ENCODE measurements around the gene TRIM45. TPM values are rescaled to one million over a fixed set of nuclear protein-coding genes. Genes with fewer than 3 reads are reported as not detected.

Gene TRIM45
- total RNA-seq, 2 experiments from 2014 or later: 0.25 to 0.88 TPM

- CTCF ChIA-PET: interaction anchor here (2.0 kb wide), 1 partner anchor 16 kb away, joined by 5 read pairs; no protein-coding TSS in a partner anchor
- intact Hi-C loops (cut with DNase I, micrococcal nuclease): no loop called here
Measured at GRCh38 chr1:117112047-117112717, 9.4 kb downstream of the TRIM45 start.

DNA sequence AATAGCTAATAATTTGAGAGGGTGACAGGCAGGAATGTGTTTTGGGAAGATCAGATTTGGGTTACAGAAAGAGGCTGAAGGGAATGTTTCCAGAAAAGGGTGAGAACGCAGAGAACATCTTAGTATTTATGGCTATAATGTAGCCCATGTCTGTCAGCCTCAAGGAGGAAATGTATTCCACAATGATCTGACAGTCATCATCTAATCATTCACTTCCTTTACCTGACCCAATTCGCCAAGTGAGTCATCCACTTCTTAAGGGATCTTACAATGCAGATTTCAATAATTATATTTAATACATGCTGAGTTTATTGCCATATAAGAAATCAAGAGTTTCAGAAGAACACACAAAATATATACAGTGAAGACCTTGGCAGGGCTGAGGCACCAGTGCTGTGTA, 10.8 kb downstream of the TRIM45 start:
- intact Hi-C loops (cut with DNase I, micrococcal nuclease): no loop called here
- Histone ChIP-seq H3K27me3 (ENCODE audit: control insufficient read depth in 1 of 2, insufficient read depth in 2 of 2, low read length in 2 of 2) (no peaks in the 10 kb centered on the region), H3K36me3 (ENCODE audit: insufficient read depth, low read length) (no peaks in the 10 kb centered on the region), H3K4me1 (ENCODE audit: insufficient read depth, low read length) (no peaks in the 10 kb centered on the region), H3K9me3 (ENCODE audit: control insufficient read depth in 1 of 2, insufficient read depth in 1 of 2, low read length in 2 of 2) (no peaks in the 10 kb centered on the region), H3K4me3 (ENCODE audit: low read length) (no peak overlapping the region), H3K27ac (ENCODE audit: low read depth in 1 of 2, low read length in 2 of 2) (no peak overlapping the region)
- ATAC-seq (ENCODE audit: poor library complexity): peak; percentile 41
- Mint-ChIP-seq H3K27ac (no peak overlapping the region), H3K4me3 (no peak overlapping the region), H3K4me1 (ENCODE audit: low read depth) (peaks cover 10% of the 10 kb centered on the region), H3K27me3 (no peaks in the 10 kb centered on the region), H3K9me3 (no peaks in the 10 kb centered on the region), H3K36me3 (ENCODE audit: low read depth) (no peaks in the 10 kb centered on the region)
- CTCF ChIA-PET: no interaction called here
- POLR2A ChIA-PET: interaction anchor here (0.6 kb wide), 1 partner anchor 124 kb away, joined by 3 read pairs; no protein-coding TSS in a partner anchor
- DNase-seq: no peak
- TF ChIP-seq, protein P1, sequence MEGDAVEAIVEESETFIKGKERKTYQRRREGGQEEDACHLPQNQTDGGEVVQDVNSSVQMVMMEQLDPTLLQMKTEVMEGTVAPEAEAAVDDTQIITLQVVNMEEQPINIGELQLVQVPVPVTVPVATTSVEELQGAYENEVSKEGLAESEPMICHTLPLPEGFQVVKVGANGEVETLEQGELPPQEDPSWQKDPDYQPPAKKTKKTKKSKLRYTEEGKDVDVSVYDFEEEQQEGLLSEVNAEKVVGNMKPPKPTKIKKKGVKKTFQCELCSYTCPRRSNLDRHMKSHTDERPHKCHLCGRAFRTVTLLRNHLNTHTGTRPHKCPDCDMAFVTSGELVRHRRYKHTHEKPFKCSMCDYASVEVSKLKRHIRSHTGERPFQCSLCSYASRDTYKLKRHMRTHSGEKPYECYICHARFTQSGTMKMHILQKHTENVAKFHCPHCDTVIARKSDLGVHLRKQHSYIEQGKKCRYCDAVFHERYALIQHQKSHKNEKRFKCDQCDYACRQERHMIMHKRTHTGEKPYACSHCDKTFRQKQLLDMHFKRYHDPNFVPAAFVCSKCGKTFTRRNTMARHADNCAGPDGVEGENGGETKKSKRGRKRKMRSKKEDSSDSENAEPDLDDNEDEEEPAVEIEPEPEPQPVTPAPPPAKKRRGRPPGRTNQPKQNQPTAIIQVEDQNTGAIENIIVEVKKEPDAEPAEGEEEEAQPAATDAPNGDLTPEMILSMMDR (IDR thresholded peaks at IDR 0.05): no peak

More at GRCh38 chr1:117112047-117112717, 9.4 kb downstream of the TRIM45 start:
- DNase-seq (no peak), ATAC-seq (ENCODE audit: poor library complexity) (no peak)
- no peaks in the 10 kb centered on the region for H3K9me3 Mint-ChIP-seq
- peaks cover 10% of the 10 kb centered on the region for H3K4me1 Mint-ChIP-seq (ENCODE audit: low read depth)
- H3K4me3 Mint-ChIP-seq: no peak overlapping the region
- no peak overlapping the region for H3K4me3 ChIP-seq (ENCODE audit: low read length)
- peaks cover 4% of the 10 kb centered on the region for H3K27me3 Mint-ChIP-seq
- no peaks in the 10 kb centered on the region for H3K36me3 ChIP-seq (ENCODE audit: insufficient read depth, low read length)
- no peaks in the 10 kb centered on the region for H3K9me3 ChIP-seq (ENCODE audit: control insufficient read depth in 1 of 2, insufficient read depth in 1 of 2, low read length in 2 of 2)
- TF ChIP-seq, protein P1 (IDR thresholded peaks at IDR 0.05): no peak
- POLR2A ChIA-PET: no interaction called here
- H3K27ac Mint-ChIP-seq: no peak overlapping the region
- no peaks in the 10 kb centered on the region for H3K27me3 ChIP-seq (ENCODE audit: control insufficient read depth in 1 of 2, insufficient read depth in 2 of 2, low read length in 2 of 2)
- no peak overlapping the region for H3K27ac ChIP-seq (ENCODE audit: low read depth in 1 of 2, low read length in 2 of 2)
- no peaks in the 10 kb centered on the region for H3K36me3 Mint-ChIP-seq (ENCODE audit: low read depth)
- H3K4me1 ChIP-seq (ENCODE audit: insufficient read depth, low read length): no peaks in the 10 kb centered on the region

- CTCF ChIA-PET: no interaction called here
- POLR2A ChIA-PET: no interaction called here
- Mint-ChIP-seq H3K9me3 (no peaks in the 10 kb centered on the region), H3K36me3 (ENCODE audit: low read depth) (peaks cover 7% of the 10 kb centered on the region), H3K27me3 (no peaks in the 10 kb centered on the region), H3K4me3 (no peak overlapping the region), H3K4me1 (ENCODE audit: low read depth) (peaks cover 6% of the 10 kb centered on the region), H3K27ac (no peak overlapping the region)
- H3K27ac ChIP-seq (ENCODE audit: low read depth in 1 of 2, low read length in 2 of 2): no peak overlapping the region
- ATAC-seq (ENCODE audit: poor library complexity) (no peak), DNase-seq (no peak)
- H3K4me3 ChIP-seq (ENCODE audit: low read length): no peak overlapping the region
- TF ChIP-seq, protein P1 (IDR thresholded peaks at IDR 0.05): no peak
- intact Hi-C loops (cut with DNase I, micrococcal nuclease): no loop called here
- H3K4me1 ChIP-seq (ENCODE audit: insufficient read depth, low read length): no peaks in the 10 kb centered on the region
- no peaks in the 10 kb centered on the region for H3K36me3 ChIP-seq (ENCODE audit: insufficient read depth, low read length)
- H3K9me3 ChIP-seq (ENCODE audit: control insufficient read depth in 1 of 2, insufficient read depth in 1 of 2, low read length in 2 of 2): no peaks in the 10 kb centered on the region
- H3K27me3 ChIP-seq (ENCODE audit: control insufficient read depth in 1 of 2, insufficient read depth in 2 of 2, low read length in 2 of 2): no peaks in the 10 kb centered on the region
Measured at GRCh38 chr1:117107364-117107763, 14.2 kb downstream of the TRIM45 start.

Data from CD4-positive, alpha-beta T cell (primary cell).